ENCODE results near the gene RAET1L.
"Not testable (repeated sequence)": the region's sequence is repeated elsewhere in the genome, so short reads cannot be mapped to it uniquely, and the experiment has no call there.

RAET1L gene

GRCh38 chr6:150025201-150025917, at the start of gene RAET1L:
Gene RAET1L, minus strand, starts transcription at chr6:150025532. Its CDS starts 61 bp downstream, at chr6:150025471.
- DNase-seq = peak; percentile 69

GRCh38 chr6:150075034-150075421, 49.7 kb upstream of the RAET1L start:
- DNase-seq = no peak

- not testable (repeated sequence) for DNase-seq
Measured at GRCh38 chr6:150074396-150075033, 49.2 kb upstream of the RAET1L start.

GRCh38 chr6:150072201-150072600, 46.9 kb upstream of the RAET1L start:
- DNase-seq = no peak

GRCh38 chr6:150070236-150070818, 45.0 kb upstream of the RAET1L start:
- no peak for DNase-seq

- DNase-seq = no peak
Measured at GRCh38 chr6:150069706-150070105, 44.4 kb upstream of the RAET1L start.

- DNase-seq = peak; percentile 95
Measured at GRCh38 chr6:150068720-150069648, 43.7 kb upstream of the RAET1L start, which contains the start of gene ULBP3. Gene ULBP3, minus strand, starts transcription at chr6:150069121. Its CDS starts 55 bp downstream, at chr6:150069066.

- no peak for DNase-seq
Measured at GRCh38 chr6:150068151-150068550, 42.8 kb upstream of the RAET1L start.

- DNase-seq = no peak
Measured at GRCh38 chr6:150065083-150065482, 39.8 kb upstream of the RAET1L start.

GRCh38 chr6:150063640-150064039, 38.3 kb upstream of the RAET1L start:
- no peak for DNase-seq

GRCh38 chr6:150059973-150060372, 34.6 kb upstream of the RAET1L start:
- not testable (repeated sequence) for DNase-seq

GRCh38 chr6:150058986-150059385, 33.7 kb upstream of the RAET1L start:
- DNase-seq = no peak

GRCh38 chr6:150058231-150058792, 33.0 kb upstream of the RAET1L start:
- no peak for DNase-seq

GRCh38 chr6:150057501-150057951, 32.2 kb upstream of the RAET1L start:
- no peak for DNase-seq

- DNase-seq = no peak
Measured at GRCh38 chr6:150056916-150057315, 31.6 kb upstream of the RAET1L start.

GRCh38 chr6:150056156-150056555, 30.8 kb upstream of the RAET1L start:
- DNase-seq = no peak

- DNase-seq = no peak
Measured at GRCh38 chr6:150055131-150055530, 29.8 kb upstream of the RAET1L start.

GRCh38 chr6:150053450-150053849, 28.1 kb upstream of the RAET1L start:
- DNase-seq = no peak

- DNase-seq = no peak
Measured at GRCh38 chr6:150050846-150051245, 25.5 kb upstream of the RAET1L start.

GRCh38 chr6:150048099-150048498, 22.8 kb upstream of the RAET1L start:
- no peak for DNase-seq

GRCh38 chr6:150046943-150047342, 21.6 kb upstream of the RAET1L start:
- no peak for DNase-seq

- DNase-seq = no peak
Measured at GRCh38 chr6:150044621-150045145, 19.4 kb upstream of the RAET1L start.
